Measurements from ENCODE around the gene DPYD. TPM values are rescaled to one million over a fixed set of nuclear protein-coding genes. Genes with fewer than 3 reads are reported as not detected.
A peak's percentile ranks its signal among the peaks of the same experiment; 100 is the strongest.

DPYD gene
- total RNA-seq, 1 donor, result 81.9 TPM

DNA sequence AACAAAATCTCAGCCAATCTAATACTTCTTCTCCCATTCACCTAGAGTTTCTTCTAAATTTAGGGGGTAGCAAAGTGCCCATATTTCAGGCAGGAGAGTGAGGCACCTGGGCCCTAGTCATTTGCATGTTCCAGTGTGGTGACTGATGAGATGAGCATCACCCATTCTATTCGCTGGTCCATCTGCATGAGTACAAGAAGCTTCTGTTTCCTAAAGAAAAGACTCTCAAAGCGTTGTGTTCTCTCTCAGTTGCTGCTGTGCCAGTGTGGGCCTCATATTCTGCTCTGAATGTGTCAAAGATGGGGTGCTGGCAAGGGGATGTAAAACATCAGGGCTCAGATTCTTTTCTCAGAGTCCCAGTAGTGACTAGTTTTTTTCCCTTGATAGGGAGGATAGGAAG, 16.1 kb upstream of the DPYD start:
- TF ChIP-seq, protein P1, sequence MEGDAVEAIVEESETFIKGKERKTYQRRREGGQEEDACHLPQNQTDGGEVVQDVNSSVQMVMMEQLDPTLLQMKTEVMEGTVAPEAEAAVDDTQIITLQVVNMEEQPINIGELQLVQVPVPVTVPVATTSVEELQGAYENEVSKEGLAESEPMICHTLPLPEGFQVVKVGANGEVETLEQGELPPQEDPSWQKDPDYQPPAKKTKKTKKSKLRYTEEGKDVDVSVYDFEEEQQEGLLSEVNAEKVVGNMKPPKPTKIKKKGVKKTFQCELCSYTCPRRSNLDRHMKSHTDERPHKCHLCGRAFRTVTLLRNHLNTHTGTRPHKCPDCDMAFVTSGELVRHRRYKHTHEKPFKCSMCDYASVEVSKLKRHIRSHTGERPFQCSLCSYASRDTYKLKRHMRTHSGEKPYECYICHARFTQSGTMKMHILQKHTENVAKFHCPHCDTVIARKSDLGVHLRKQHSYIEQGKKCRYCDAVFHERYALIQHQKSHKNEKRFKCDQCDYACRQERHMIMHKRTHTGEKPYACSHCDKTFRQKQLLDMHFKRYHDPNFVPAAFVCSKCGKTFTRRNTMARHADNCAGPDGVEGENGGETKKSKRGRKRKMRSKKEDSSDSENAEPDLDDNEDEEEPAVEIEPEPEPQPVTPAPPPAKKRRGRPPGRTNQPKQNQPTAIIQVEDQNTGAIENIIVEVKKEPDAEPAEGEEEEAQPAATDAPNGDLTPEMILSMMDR (IDR thresholded peaks at IDR 0.05; ENCODE audit: insufficient read depth, low read length), result no peak
- no peak overlapping the region for H3K4me3 ChIP-seq (ENCODE audit: low read depth, low read length)
- DNase-seq (ENCODE audit: low read depth), result no peak

DNA sequence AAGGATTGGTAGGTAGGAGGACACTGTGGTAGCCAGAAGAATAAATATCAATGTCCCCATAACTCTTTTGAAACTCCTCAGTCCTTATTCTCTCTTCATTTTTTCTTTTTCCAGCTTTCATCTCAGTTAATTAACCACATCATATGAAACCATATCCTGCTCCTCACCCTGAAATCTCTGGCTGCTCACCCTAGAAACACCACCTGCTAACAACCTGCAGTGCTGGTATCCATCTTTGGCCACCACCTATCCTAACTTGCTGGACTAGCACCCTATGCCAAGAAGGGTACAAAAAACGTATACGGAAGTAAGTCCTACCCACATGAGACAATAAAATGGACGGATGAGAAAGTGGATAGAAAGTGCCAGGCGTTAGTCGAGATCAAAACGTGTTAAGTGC, 13.7 kb upstream of the DPYD start:
- DNase-seq (ENCODE audit: low read depth), result no peak
- TF ChIP-seq, protein P1 (IDR thresholded peaks at IDR 0.05; ENCODE audit: insufficient read depth, low read length), result no peak
- no peak overlapping the region for H3K4me3 ChIP-seq (ENCODE audit: low read depth, low read length)

DNA sequence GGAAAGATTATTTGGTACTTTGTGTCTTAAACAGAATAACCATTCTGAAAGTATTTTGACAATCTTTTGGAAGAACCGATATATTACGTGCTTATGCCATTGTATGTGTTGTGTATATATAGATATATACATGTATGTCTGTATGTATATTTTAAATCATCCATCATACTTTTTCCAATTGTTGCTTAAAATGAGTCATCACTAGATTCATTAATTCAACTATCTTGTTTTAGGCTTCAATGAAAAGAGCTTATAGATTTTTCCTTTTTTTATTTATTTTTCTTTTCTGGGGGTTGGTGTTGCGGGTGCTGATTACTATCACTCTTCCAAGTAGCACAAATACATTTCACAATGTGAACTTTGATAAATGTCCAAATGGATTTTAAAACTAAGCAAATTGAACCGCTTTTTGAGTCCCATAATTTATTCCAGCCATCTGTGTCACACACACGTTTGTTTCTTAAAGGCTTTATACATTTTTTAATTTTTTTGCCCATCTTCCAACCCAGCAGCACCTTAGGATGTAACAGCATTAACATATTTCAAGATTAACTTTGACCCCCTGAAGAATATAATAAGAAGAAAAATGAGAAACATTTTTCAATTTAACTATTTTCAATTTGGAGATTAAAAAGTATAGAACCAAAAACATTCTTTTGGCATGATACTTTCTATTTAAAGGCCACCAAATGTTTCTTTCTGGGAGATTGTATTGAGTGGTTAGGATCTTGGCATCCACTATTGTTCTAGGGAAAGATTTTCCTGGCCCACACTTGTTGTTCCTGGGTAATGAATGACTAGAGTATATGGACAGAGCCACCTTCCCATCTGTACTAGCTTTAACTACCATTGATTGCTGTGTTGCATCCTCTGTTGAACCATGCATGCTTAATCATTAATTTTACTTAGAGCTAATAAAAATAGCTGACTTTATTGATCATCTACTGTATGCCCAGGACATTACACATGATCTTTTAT, 9.3 kb upstream of the DPYD start:
- peak; percentile 56 for DNase-seq (ENCODE audit: low read depth)
- TF ChIP-seq, protein P1 (IDR thresholded peaks at IDR 0.05; ENCODE audit: insufficient read depth, low read length), result no peak
- no peak overlapping the region for H3K4me3 ChIP-seq (ENCODE audit: low read depth, low read length)

DNA sequence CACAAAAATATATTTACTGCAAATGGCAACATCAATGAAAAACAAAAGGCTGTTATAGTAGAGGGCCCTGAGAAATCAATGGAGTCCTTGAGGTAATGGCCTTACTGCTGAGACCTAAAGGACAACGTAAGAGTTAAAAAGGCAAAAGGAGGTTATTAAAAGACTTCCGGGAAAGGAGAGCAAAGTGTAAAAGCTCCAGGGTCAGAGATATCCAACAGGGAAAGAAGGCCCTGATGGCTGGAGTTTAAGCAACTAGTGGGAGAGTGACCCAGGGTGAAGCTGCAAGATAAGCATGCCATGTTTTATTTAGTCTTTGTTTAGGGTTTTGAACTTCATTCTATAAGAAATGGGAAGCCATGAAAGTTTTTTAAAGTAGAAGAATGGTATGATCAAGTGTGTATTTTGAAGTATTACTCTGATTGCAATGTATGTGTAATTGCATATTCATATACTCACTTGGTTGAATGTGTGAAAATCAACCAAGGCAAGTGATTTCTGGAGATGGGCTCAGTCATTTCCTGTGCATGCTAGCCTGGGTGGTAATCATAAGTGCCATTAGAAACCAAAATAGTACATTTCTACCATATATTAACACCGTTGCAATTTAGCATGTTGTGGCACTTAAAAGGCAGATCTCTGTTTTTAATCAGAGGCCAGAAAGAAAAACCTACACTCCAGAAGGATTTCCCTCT, 5.3 kb upstream of the DPYD start:
- TF ChIP-seq, protein P1 (IDR thresholded peaks at IDR 0.05; ENCODE audit: insufficient read depth, low read length), result no peak
- no peak overlapping the region for H3K4me3 ChIP-seq (ENCODE audit: low read depth, low read length)
- DNase-seq (ENCODE audit: low read depth), result no peak

DNA sequence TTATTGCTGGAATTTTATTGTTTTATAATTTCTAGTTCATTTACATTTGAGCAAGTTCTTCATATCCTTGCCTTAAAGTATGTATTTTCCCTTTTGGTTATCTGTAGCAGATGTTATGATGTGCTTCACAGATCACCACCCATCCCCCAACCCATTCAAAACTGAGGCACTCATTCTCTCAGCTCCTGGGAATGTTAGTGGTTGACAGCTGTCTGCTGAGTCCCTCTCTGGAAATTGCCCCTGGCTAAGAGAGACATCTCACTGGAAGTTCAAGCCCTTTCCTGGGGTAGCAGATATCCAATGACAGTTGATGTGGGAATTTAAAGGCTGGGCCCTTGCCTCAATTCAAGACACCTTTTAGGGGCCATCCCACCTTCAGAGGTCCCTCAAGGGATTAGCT, 4.3 kb upstream of the DPYD start:
- no peak overlapping the region for H3K4me3 ChIP-seq (ENCODE audit: low read depth, low read length)
- TF ChIP-seq, protein P1 (IDR thresholded peaks at IDR 0.05; ENCODE audit: insufficient read depth, low read length), result no peak
- DNase-seq (ENCODE audit: low read depth), result no peak

DNA sequence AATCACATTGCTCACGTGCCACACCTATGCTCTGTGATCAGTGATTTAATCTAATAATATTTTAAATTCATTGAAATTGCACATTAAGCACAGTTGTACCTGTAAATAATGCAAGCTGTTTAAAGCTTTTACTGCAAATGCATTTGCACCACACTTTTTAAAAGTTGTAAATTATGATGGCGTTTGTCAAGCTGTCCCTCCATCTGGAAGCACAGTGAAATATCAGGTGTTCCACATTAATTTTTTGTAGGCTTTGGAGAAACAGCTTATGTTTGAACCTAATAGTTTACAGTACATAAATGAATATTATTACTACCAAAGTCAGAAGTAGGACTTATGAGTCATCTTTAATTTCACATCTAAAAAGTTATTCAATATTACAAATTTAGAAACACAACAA, 3.0 kb upstream of the DPYD start:
- no peak overlapping the region for H3K4me3 ChIP-seq (ENCODE audit: low read depth, low read length)
- no peak for DNase-seq (ENCODE audit: low read depth)
- TF ChIP-seq, protein P1 (IDR thresholded peaks at IDR 0.05; ENCODE audit: insufficient read depth, low read length), result no peak
